MM.1S (cell line): ENCODE data around the gene TMEM204.

ENCODE experiments used
- CTCF ChIP-seq: fragments of 300-600 bp; sonication (generic); IDR thresholded peaks from 2 replicates; pipeline ENCODE4 v1.5.1; 2016; ENCODE audit warnings: antibody characterized with exemption, low read length, mixed read lengths
- EZH2 ChIP-seq: fragments of 300-600 bp; sonication (generic); optimal IDR thresholded peaks from 2 replicates; pipeline ENCODE3; 2017; ENCODE audit warnings: low read depth, mild to moderate bottlenecking, antibody characterized with exemption, low read length, mixed read lengths

DNA sequence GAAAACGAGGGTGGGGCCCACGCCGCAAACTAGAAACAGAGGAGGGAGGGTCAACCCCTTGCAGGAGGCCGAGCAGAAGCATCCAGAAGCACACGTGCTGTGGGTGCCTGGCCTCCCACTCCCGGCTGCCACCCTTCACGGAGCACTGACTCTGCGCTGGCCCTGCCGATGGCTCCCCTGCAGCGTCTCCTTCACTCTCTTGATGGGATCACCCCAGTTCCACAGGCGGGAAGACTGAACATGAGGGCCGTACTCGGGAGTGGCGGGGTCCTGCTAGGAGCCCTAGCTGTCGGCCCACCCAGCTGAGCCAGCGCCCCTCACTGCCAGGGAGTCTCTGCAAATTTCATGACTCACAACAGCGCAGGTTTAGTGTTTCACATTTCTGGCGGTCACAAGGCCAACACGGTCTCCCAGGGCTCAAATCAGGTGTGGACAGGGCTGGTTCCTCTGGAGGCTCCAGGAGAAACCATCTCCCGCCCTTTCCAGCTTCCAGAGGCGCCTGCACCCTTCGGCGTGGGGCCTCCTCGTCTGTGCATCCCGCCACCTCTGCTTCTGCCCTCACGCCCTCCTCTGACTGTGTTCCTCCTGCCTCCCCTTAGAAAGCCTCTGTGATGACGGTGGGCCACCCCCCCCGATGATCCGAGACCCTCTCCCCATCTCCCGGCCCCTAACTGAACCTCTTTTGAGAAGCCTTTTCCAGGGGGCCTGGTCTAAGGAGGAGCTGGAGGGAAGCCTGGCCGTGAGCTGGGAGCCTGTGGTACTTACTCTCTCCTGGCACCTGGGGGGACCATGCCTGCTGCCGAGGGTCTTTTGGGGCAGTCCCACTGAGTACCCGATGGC, 46.7 kb upstream of the TMEM204 start:
- TF ChIP-seq CTCF (no peak), EZH2 (no peak)
